Neural progenitor cell (in vitro differentiated cells): ENCODE data around the gene PTPRN2.

Source experiments
- CTCF ChIP-seq: fragments of 200-600 bp; sonication (generic); IDR thresholded peaks from 2 replicates; pipeline ENCODE4 v1.5.1; 2017; ENCODE audit warnings: antibody characterized with exemption, mild to moderate bottlenecking
- EZH2 ChIP-seq: fragments of 200-600 bp; sonication (generic); IDR thresholded peaks from 2 replicates; pipeline ENCODE4 v1.6.1; 2017; ENCODE audit warnings: antibody characterized with exemption, mild to moderate bottlenecking, moderate library complexity
- EZH2phosphoT487 ChIP-seq: fragments of 200-600 bp; sonication (generic); IDR thresholded peaks from 2 replicates; pipeline ENCODE4 v1.6.1; 2017; ENCODE audit warnings: antibody characterized with exemption

- TF ChIP-seq CTCF (no peak), EZH2 (no peak), EZH2phosphoT487 (no peak)
These were observed 18.5 kb upstream of the PTPRN2 start for GRCh38 chr7:158606129-158606528.
